ENCODE results near the gene NXPH4.

Gene NXPH4

DNA sequence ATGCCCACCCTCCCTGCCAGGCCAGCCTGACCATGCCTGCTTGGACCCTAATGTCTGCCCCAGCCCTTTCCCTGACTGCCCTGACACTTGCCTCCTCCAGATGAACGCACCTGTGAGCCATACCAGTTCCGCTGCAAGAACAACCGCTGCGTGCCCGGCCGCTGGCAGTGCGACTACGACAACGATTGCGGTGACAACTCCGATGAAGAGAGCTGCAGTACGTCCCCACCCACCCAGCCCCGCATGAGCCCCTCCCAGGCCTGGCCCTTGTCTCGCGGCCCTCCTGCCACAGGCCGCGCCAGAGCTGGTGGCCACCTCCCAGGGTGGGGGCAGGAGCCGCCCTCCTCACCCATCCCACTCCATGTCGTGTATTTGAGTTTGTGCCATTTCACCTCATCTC lies 14.3 kb upstream of the NXPH4 start:
- Histone ChIP-seq H3K18ac (ENCODE audit: low read length) (no peak overlapping the region), H3K9me3 (ENCODE audit: insufficient read depth, low read depth, low read length) (peaks cover 4% of the 10 kb centered on the region), H3K27me3 (ENCODE audit: insufficient read depth, low read length) (no peaks in the 10 kb centered on the region), H3K9ac (ENCODE audit: low read length) (no peak overlapping the region), H3K36me3 (ENCODE audit: control insufficient read depth in 1 of 2, insufficient read depth in 2 of 2, low read length in 2 of 2) (peaks cover 94% of the 10 kb centered on the region in 2 experiments), H3K23ac (ENCODE audit: low read length) (no peak overlapping the region), H2BK12ac (ENCODE audit: low read length) (no peak overlapping the region), H4K12ac (ENCODE audit: low read depth, low read length) (no peak overlapping the region), H3K79me1 (ENCODE audit: low read length) (no peaks in the 10 kb centered on the region), H3K14ac (ENCODE audit: low read length) (no peak overlapping the region), H2BK5ac (ENCODE audit: low read depth, low read length, poor library complexity) (no peak overlapping the region), H3K4me1 (ENCODE audit: control insufficient read depth in 1 of 2, insufficient read depth in 2 of 2, low read length in 2 of 2) (no peaks in the 10 kb centered on the region), H3K4me3 (ENCODE audit: low read depth, low read length) (no peak overlapping the region), H3K79me2 (ENCODE audit: control insufficient read depth, insufficient read depth, low read length, poor library complexity) (no peaks in the 10 kb centered on the region), H3K27ac (ENCODE audit: low read depth, low read length) (no peak overlapping the region), H3K4ac (ENCODE audit: low read depth, low read length) (no peak overlapping the region), H4K91ac (ENCODE audit: low read depth, low read length) (no peak overlapping the region), H2AFZ (ENCODE audit: insufficient read depth, low read length, poor library complexity) (no peak overlapping the region), H2AK5ac (ENCODE audit: low read length) (no peak overlapping the region), H2BK120ac (ENCODE audit: insufficient read depth, low read length, poor library complexity) (no peak overlapping the region), H4K8ac (ENCODE audit: low read depth, low read length) (no peak overlapping the region), H3K4me2 (ENCODE audit: low read length) (no peak overlapping the region)
- WGBS (ENCODE audit: extremely low coverage, insufficient coverage, insufficient read length): no CpG with 5 or more reads among the region's 19 CpGs
- DNase-seq: no peak

GRCh38 chr12:57203201-57203600 lies 13.4 kb upstream of the NXPH4 start:
- DNase-seq: no peak

GRCh38 chr12:57203791-57204190 lies 12.8 kb upstream of the NXPH4 start:
- no peak overlapping the region for H2AFZ ChIP-seq (ENCODE audit: insufficient read depth, low read length, poor library complexity)
- H2BK12ac ChIP-seq (ENCODE audit: low read length): no peak overlapping the region
- no peak overlapping the region for H3K9ac ChIP-seq (ENCODE audit: low read length)
- no peak overlapping the region for H2BK5ac ChIP-seq (ENCODE audit: low read depth, low read length, poor library complexity)
- no peak for DNase-seq
- no peak overlapping the region for H3K23ac ChIP-seq (ENCODE audit: low read length)
- H3K4me3 ChIP-seq (ENCODE audit: low read depth, low read length): no peak overlapping the region
- H4K91ac ChIP-seq (ENCODE audit: low read depth, low read length): no peak overlapping the region
- no peak overlapping the region for H2AK5ac ChIP-seq (ENCODE audit: low read length)
- peaks cover 94% of the 10 kb centered on the region in 2 experiments for H3K36me3 ChIP-seq (ENCODE audit: control insufficient read depth in 1 of 2, insufficient read depth in 2 of 2, low read length in 2 of 2)
- H3K4ac ChIP-seq (ENCODE audit: low read depth, low read length): no peak overlapping the region
- no peaks in the 10 kb centered on the region for H3K79me2 ChIP-seq (ENCODE audit: control insufficient read depth, insufficient read depth, low read length, poor library complexity)
- no peak overlapping the region for H2BK120ac ChIP-seq (ENCODE audit: insufficient read depth, low read length, poor library complexity)
- H3K4me1 ChIP-seq (ENCODE audit: control insufficient read depth in 1 of 2, insufficient read depth in 2 of 2, low read length in 2 of 2): no peaks in the 10 kb centered on the region
- no peak overlapping the region for H3K4me2 ChIP-seq (ENCODE audit: low read length)
- WGBS (ENCODE audit: extremely low coverage, insufficient coverage, insufficient read length): no CpG with 5 or more reads among the region's 11 CpGs
- H3K18ac ChIP-seq (ENCODE audit: low read length): no peak overlapping the region
- H3K79me1 ChIP-seq (ENCODE audit: low read length): no peaks in the 10 kb centered on the region
- H4K8ac ChIP-seq (ENCODE audit: low read depth, low read length): no peak overlapping the region
- no peak overlapping the region for H3K27ac ChIP-seq (ENCODE audit: low read depth, low read length)
- peaks cover 4% of the 10 kb centered on the region for H3K9me3 ChIP-seq (ENCODE audit: insufficient read depth, low read depth, low read length)
- H3K27me3 ChIP-seq (ENCODE audit: insufficient read depth, low read length): no peaks in the 10 kb centered on the region
- no peak overlapping the region for H3K14ac ChIP-seq (ENCODE audit: low read length)
- no peak overlapping the region for H4K12ac ChIP-seq (ENCODE audit: low read depth, low read length)

More at GRCh38 chr12:57203201-57203600, 13.4 kb upstream of the NXPH4 start:
- no peak overlapping the region for H3K4me2 ChIP-seq (ENCODE audit: low read length)
- no peak overlapping the region for H3K9ac ChIP-seq (ENCODE audit: low read length)
- no peaks in the 10 kb centered on the region for H3K79me1 ChIP-seq (ENCODE audit: low read length)
- H3K18ac ChIP-seq (ENCODE audit: low read length): no peak overlapping the region
- H4K8ac ChIP-seq (ENCODE audit: low read depth, low read length): no peak overlapping the region
- no peak overlapping the region for H2AK5ac ChIP-seq (ENCODE audit: low read length)
- H4K12ac ChIP-seq (ENCODE audit: low read depth, low read length): no peak overlapping the region
- peaks cover 4% of the 10 kb centered on the region for H3K9me3 ChIP-seq (ENCODE audit: insufficient read depth, low read depth, low read length)
- peak overlapping the region; percentile 47 for H3K4me3 ChIP-seq (ENCODE audit: low read depth, low read length)
- H3K27me3 ChIP-seq (ENCODE audit: insufficient read depth, low read length): no peaks in the 10 kb centered on the region
- H3K4me1 ChIP-seq (ENCODE audit: control insufficient read depth in 1 of 2, insufficient read depth in 2 of 2, low read length in 2 of 2): no peaks in the 10 kb centered on the region
- no peak overlapping the region for H3K4ac ChIP-seq (ENCODE audit: low read depth, low read length)
- WGBS (ENCODE audit: extremely low coverage, insufficient coverage, insufficient read length): no CpG with 5 or more reads among the region's 28 CpGs
- H2BK12ac ChIP-seq (ENCODE audit: low read length): no peak overlapping the region
- H4K91ac ChIP-seq (ENCODE audit: low read depth, low read length): no peak overlapping the region
- H3K23ac ChIP-seq (ENCODE audit: low read length): no peak overlapping the region
- no peak overlapping the region for H2AFZ ChIP-seq (ENCODE audit: insufficient read depth, low read length, poor library complexity)
- H2BK5ac ChIP-seq (ENCODE audit: low read depth, low read length, poor library complexity): no peak overlapping the region
- H3K79me2 ChIP-seq (ENCODE audit: control insufficient read depth, insufficient read depth, low read length, poor library complexity): no peaks in the 10 kb centered on the region
- H3K36me3 ChIP-seq (ENCODE audit: control insufficient read depth in 1 of 2, insufficient read depth in 2 of 2, low read length in 2 of 2): peaks cover 94% of the 10 kb centered on the region in 2 experiments
- no peak overlapping the region for H2BK120ac ChIP-seq (ENCODE audit: insufficient read depth, low read length, poor library complexity)
- H3K14ac ChIP-seq (ENCODE audit: low read length): no peak overlapping the region
- no peak overlapping the region for H3K27ac ChIP-seq (ENCODE audit: low read depth, low read length)

DNA sequence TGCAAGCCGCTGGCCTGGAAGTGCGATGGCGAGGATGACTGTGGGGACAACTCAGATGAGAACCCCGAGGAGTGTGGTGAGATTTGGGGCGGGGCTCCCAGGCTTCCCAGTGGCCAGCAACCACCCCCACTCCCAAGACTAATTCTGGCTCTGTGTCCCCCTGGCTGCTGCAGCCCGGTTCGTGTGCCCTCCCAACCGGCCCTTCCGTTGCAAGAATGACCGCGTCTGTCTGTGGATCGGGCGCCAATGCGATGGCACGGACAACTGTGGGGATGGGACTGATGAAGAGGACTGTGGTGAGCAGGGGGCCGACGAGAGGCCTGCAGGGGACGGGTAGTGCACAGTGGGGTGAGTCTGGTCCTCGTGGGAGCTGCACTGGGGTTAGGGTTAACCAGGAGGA lies 12.1 kb upstream of the NXPH4 start:
- no peak overlapping the region for H2BK120ac ChIP-seq (ENCODE audit: insufficient read depth, low read length, poor library complexity)
- WGBS (ENCODE audit: extremely low coverage, insufficient coverage, insufficient read length): no CpG with 5 or more reads among the region's 19 CpGs

More for the DNA sequence above, 12.1 kb upstream of the NXPH4 start:
- Histone ChIP-seq H3K9ac (ENCODE audit: low read length) (no peak overlapping the region), H3K18ac (ENCODE audit: low read length) (no peak overlapping the region), H3K27me3 (ENCODE audit: insufficient read depth, low read length) (no peaks in the 10 kb centered on the region), H3K79me2 (ENCODE audit: control insufficient read depth, insufficient read depth, low read length, poor library complexity) (no peaks in the 10 kb centered on the region), H2AK5ac (ENCODE audit: low read length) (no peak overlapping the region), H3K4me3 (ENCODE audit: low read depth, low read length) (no peak overlapping the region), H3K4me2 (ENCODE audit: low read length) (no peak overlapping the region), H2BK12ac (ENCODE audit: low read length) (no peak overlapping the region), H2BK5ac (ENCODE audit: low read depth, low read length, poor library complexity) (no peak overlapping the region), H3K79me1 (ENCODE audit: low read length) (no peaks in the 10 kb centered on the region), H3K4me1 (ENCODE audit: control insufficient read depth in 1 of 2, insufficient read depth in 2 of 2, low read length in 2 of 2) (no peaks in the 10 kb centered on the region), H3K14ac (ENCODE audit: low read length) (no peak overlapping the region), H2AFZ (ENCODE audit: insufficient read depth, low read length, poor library complexity) (no peak overlapping the region), H3K23ac (ENCODE audit: low read length) (no peak overlapping the region), H3K4ac (ENCODE audit: low read depth, low read length) (no peak overlapping the region), H4K12ac (ENCODE audit: low read depth, low read length) (no peak overlapping the region), H4K8ac (ENCODE audit: low read depth, low read length) (no peak overlapping the region), H4K91ac (ENCODE audit: low read depth, low read length) (no peak overlapping the region), H3K36me3 (ENCODE audit: control insufficient read depth in 1 of 2, insufficient read depth in 2 of 2, low read length in 2 of 2) (peaks cover 94% of the 10 kb centered on the region in 2 experiments), H3K9me3 (ENCODE audit: insufficient read depth, low read depth, low read length) (peaks cover 4% of the 10 kb centered on the region), H3K27ac (ENCODE audit: low read depth, low read length) (no peak overlapping the region)
- DNase-seq: no peak
